IMR-90 (cell line): ENCODE data around the gene TEX13A. TPM values are rescaled to one million over a fixed set of nuclear protein-coding genes. Genes with fewer than 3 reads are reported as not detected.

Source experiments
- ATAC-seq: fragments of 200-7000 bp; cut with Tn5 transposase; 2 replicates; pipeline ENCODE4 v1.9.1; 2020; ENCODE audit warnings: low read depth, mild to moderate bottlenecking, moderate library complexity
- BruUV-seq: library from RNA; stranded (reverse); fragments of 400-500 nt; replicated peaks from 2 replicates; lab custom pipeline; 2021; lab: Mats Ljungman, UMichigan
- CTCF ChIA-PET: fragments of 300-600 bp; formaldehyde crosslinking; extraction: SDS; loops from one replicate; lab custom pipeline; 2021; ENCODE audit warnings: antibody characterized with exemption; lab: Yijun Ruan, JAX
- POLR2A ChIA-PET: fragments of 300-600 bp; sonication (Branson Sonifier 250); formaldehyde crosslinking; loops from one replicate; lab custom pipeline; 2022; ENCODE audit warnings: antibody characterized with exemption; ENCODE audit not compliant: unreplicated experiment; lab: Charles Lee
- DNase-seq: peaks from one replicate; pipeline ENCODE4 v3.0.0; 2013
- H2AFZ ChIP-seq: replicated peaks from 2 replicates; pipeline ENCODE3; 2013; ENCODE audit warnings: low read length, mild to moderate bottlenecking; ENCODE audit not compliant: poor library complexity
- H2AK5ac ChIP-seq: 2 replicates; pipeline ENCODE4 v1.6.1; 2013; ENCODE audit warnings: low read depth, low read length, inconsistent platforms
- H2AK9ac ChIP-seq: replicated peaks from 2 replicates; pipeline ENCODE3; 2013; ENCODE audit warnings: mild to moderate bottlenecking, low read depth, low read length, moderate library complexity; ENCODE audit not compliant: poor library complexity
- H2BK120ac ChIP-seq: 2 replicates; pipeline ENCODE4 v1.6.1; 2013; ENCODE audit warnings: low read depth, low read length, inconsistent platforms
- H2BK15ac ChIP-seq: 3 replicates; pipeline ENCODE4 v1.6.1; 2013; ENCODE audit warnings: low read depth, low read length, inconsistent platforms
- H2BK20ac ChIP-seq: 2 replicates; pipeline ENCODE4 v1.6.1; 2013; ENCODE audit warnings: low read depth, mild to moderate bottlenecking, inconsistent platforms, low read length, moderate library complexity
- H2BK5ac ChIP-seq: 2 replicates; pipeline ENCODE4 v1.6.1; 2013; ENCODE audit warnings: mild to moderate bottlenecking, low read depth, low read length, inconsistent platforms; ENCODE audit not compliant: poor library complexity, severe bottlenecking
- H3K14ac ChIP-seq: replicated peaks from 2 replicates; pipeline ENCODE4 v1.6.1; 2013; ENCODE audit warnings: low read depth, low read length, inconsistent platforms
- H3K18ac ChIP-seq: 2 replicates; pipeline ENCODE4 v1.6.1; 2013; ENCODE audit warnings: low read depth, low read length, control low read depth
- H3K23ac ChIP-seq: 2 replicates; pipeline ENCODE4 v1.6.1; 2013; ENCODE audit warnings: low read depth, low read length, inconsistent platforms
- H3K27ac ChIP-seq: 2 replicates; pipeline ENCODE4 v1.5.1; 2013; ENCODE audit warnings: mild to moderate bottlenecking, control low read depth, low read length; ENCODE audit not compliant: insufficient read depth
- H3K27me3 ChIP-seq: 2 replicates; pipeline ENCODE4 v1.6.1; 2013; ENCODE audit warnings: low read length; ENCODE audit not compliant: control insufficient read depth, insufficient read depth
- H3K36me3 ChIP-seq: 2 replicates; pipeline ENCODE4 v1.6.1; 2013; ENCODE audit warnings: low read length, mixed read lengths; ENCODE audit not compliant: control insufficient read depth, insufficient read depth
- H3K4ac ChIP-seq: 2 replicates; pipeline ENCODE4 v1.6.1; 2013; ENCODE audit warnings: low read depth, low read length, inconsistent platforms
- H3K4me1 ChIP-seq: 2 replicates; pipeline ENCODE4 v1.6.1; 2013; ENCODE audit warnings: low read length, mixed read lengths; ENCODE audit not compliant: control insufficient read depth, insufficient read depth
- H3K4me2 ChIP-seq: 2 replicates; pipeline ENCODE4 v1.6.1; 2013; ENCODE audit warnings: low read depth, mild to moderate bottlenecking, control low read depth, low read length, moderate library complexity
- H3K4me3 ChIP-seq: 2 replicates; pipeline ENCODE4 v1.5.1; 2013; ENCODE audit warnings: low read depth, mild to moderate bottlenecking, control low read depth, low read length, moderate library complexity; ENCODE audit not compliant: insufficient read depth
- H3K56ac ChIP-seq: 2 replicates; pipeline ENCODE4 v1.6.1; 2013; ENCODE audit warnings: low read length, inconsistent platforms; ENCODE audit not compliant: insufficient read depth; ENCODE audit errors: extremely low read depth
- H3K79me1 ChIP-seq, 2 experiments: 2 replicates each; pipeline ENCODE4 v1.6.1; 2013; ENCODE audit warnings: low read length in 2 of 2, inconsistent platforms in 1 of 2, low read depth in 1 of 2
- H3K9ac ChIP-seq: 2 replicates; pipeline ENCODE4 v1.6.1; 2013; ENCODE audit warnings: low read depth, low read length, control low read depth
- H3K9me1 ChIP-seq: 2 replicates; pipeline ENCODE4 v1.6.1; 2013; ENCODE audit warnings: low read length, inconsistent platforms; ENCODE audit not compliant: insufficient read depth
- H3K9me3 ChIP-seq: 2 replicates; pipeline ENCODE4 v1.6.1; 2013; ENCODE audit warnings: low read length; ENCODE audit not compliant: control insufficient read depth, insufficient read depth
- H4K20me1 ChIP-seq: 2 replicates; pipeline ENCODE4 v1.6.1; 2013; ENCODE audit warnings: low read length, inconsistent platforms; ENCODE audit not compliant: insufficient read depth
- H4K5ac ChIP-seq: 2 replicates; pipeline ENCODE4 v1.6.1; 2013; ENCODE audit warnings: mild to moderate bottlenecking, low read depth, low read length, control low read depth
- H4K8ac ChIP-seq, 2 experiments: 2 replicates each; pipeline ENCODE4 v1.6.1; 2013; ENCODE audit warnings: low read depth in 2 of 2, low read length in 2 of 2, control low read depth in 1 of 2, inconsistent platforms in 1 of 2
- H4K91ac ChIP-seq: 2 replicates; pipeline ENCODE4 v1.6.1; 2013; ENCODE audit warnings: low read depth, low read length, inconsistent platforms; ENCODE audit not compliant: insufficient read depth
- BHLHE40 ChIP-seq: fragments of 150-350 bp; IDR thresholded peaks from 2 replicates; pipeline ENCODE4 v1.6.1; 2016; ENCODE audit warnings: mild to moderate bottlenecking, low read depth, low read length
- RAD21 ChIP-seq: IDR thresholded peaks from 2 replicates; pipeline ENCODE4 v1.6.1; 2012; ENCODE audit warnings: low read length, improper control_type of control experiment
- WGBS, 2 experiments: methylation state at CpG; one replicate each; pipeline versions ENCODE4 v1.1.5 to v1.1.7; 2013; ENCODE audit warnings: missing lambda C conversion rate in 2 of 2; ENCODE audit not compliant: insufficient read length in 1 of 2; ENCODE audit errors: extremely low coverage in 2 of 2; 5-methylcytosine and 5-hydroxymethylcytosine counted together
- dilution Hi-C: fragments of 300-500 bp; cut with HindIII; formaldehyde crosslinking; loops from one replicate; pipeline ENCODE4 v1.14.3; 2018; ENCODE audit warnings: low sequenced_read_pairs; ENCODE audit not compliant: unreplicated experiment
- in situ Hi-C: fragments of 300-500 bp; cut with MboI; formaldehyde crosslinking; loops from 3 replicates; pipeline ENCODE4 v1.14.3; 2019; ENCODE audit warnings: low sequenced_read_pairs, inconsistent platforms, mixed read lengths
- intact Hi-C: fragments of 100-400 bp; cut with micrococcal nuclease; formaldehyde crosslinking; loops from 2 replicates; pipeline ENCODE4 v1.10.0; 2022
- polyA plus RNA-seq, 3 experiments: library from polyadenylated mRNA; depleted of rRNA; stranded (reverse); fragments of >200 nt; gene quantifications; 2 replicates each; pipeline ENCODE4 v1.2.3, GENCODE V29; 2012; ENCODE audit warnings: low replicate concordance in 1 of 3
- total RNA-seq: library from RNA; depleted of rRNA; stranded (reverse); fragments of >200 nt; gene quantifications from 2 replicates; pipeline ENCODE4 v1.2.3, GENCODE V29; 2012
- TF ChIP-seq, protein P1 (sequence below): conservative IDR thresholded peaks from 2 replicates; pipeline ENCODE4 v1.5.1; 2012; ENCODE audit warnings: mild to moderate bottlenecking, low read depth, low read length, improper control_type of control experiment
- TF ChIP-seq, protein P2 (sequence below): fragments of 150-350 bp; IDR thresholded peaks from 2 replicates; pipeline ENCODE4 v1.6.1; 2017; ENCODE audit warnings: mild to moderate bottlenecking, antibody characterized with exemption, low read length, low read depth
- TF ChIP-seq, protein P3 (sequence below): fragments of 150-350 bp; IDR thresholded peaks from 2 replicates; pipeline ENCODE4 v1.6.1; 2016; ENCODE audit warnings: low read depth, mild to moderate bottlenecking, low read length, moderate library complexity, borderline replicate concordance

TEX13A gene
- total and polyA plus RNA-seq, 2 of the 4 experiments (the other 2 are of a cell fraction), result not detected

DNA sequence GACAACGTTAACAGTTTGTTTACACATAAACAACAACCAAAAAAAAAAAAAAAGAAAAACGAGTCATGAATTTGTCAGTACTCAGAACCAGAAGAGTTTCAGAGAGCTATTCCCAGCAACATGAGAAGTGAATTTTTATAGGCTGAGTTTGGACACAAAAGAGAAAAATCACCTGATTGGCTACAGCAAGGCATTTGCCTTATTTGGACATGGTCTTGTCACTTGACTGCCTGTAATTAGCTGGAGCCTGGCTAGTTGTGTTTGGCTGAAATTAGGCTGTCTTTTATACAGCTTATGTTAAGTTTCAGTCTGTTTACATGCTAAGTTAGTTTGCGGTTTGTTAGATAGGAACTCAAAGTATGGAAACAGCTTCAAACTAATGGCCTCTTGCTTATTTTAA is 880 bp upstream of the TEX13A start:
- no peak overlapping the region for H3K14ac ChIP-seq
- H3K9me3 ChIP-seq, result peaks cover 6% of the 10 kb centered on the region
- CTCF ChIA-PET, result no interaction called here
- H2BK120ac ChIP-seq, result no peak overlapping the region
- in situ Hi-C loops, result no loop called here
- H3K9ac ChIP-seq, result no peak overlapping the region
- H3K4me2 ChIP-seq, result no peak overlapping the region
- no peak overlapping the region for H2BK20ac ChIP-seq
- no peak overlapping the region for H3K4ac ChIP-seq
- no peak overlapping the region for H3K23ac ChIP-seq
- H3K4me3 ChIP-seq, result no peak overlapping the region
- no peak overlapping the region for H2AFZ ChIP-seq
- H3K27me3 ChIP-seq, result no peaks in the 10 kb centered on the region
- no peaks in the 10 kb centered on the region for H4K20me1 ChIP-seq
- no peak overlapping the region for H3K27ac ChIP-seq
- no peaks in the 10 kb centered on the region for H3K9me1 ChIP-seq
- dilution Hi-C loops, result no loop called here
- H3K18ac ChIP-seq, result no peak overlapping the region
- no peak overlapping the region for H2AK5ac ChIP-seq
- no TSS peak for BruUV-seq
- no CpG with 5 or more reads among the region's 3 CpGs for WGBS, 2 experiments
- no peak overlapping the region for H4K8ac ChIP-seq
- no peak for ATAC-seq
- no peak overlapping the region for H2BK5ac ChIP-seq
- H3K36me3 ChIP-seq, result no peaks in the 10 kb centered on the region
- no peak overlapping the region for H2BK15ac ChIP-seq
- no peak overlapping the region for H4K5ac ChIP-seq
- no peak overlapping the region for H4K91ac ChIP-seq
- no peaks in the 10 kb centered on the region for H3K4me1 ChIP-seq
- POLR2A ChIA-PET, result no interaction called here
- no peak for DNase-seq
- no peaks in the 10 kb centered on the region for H3K79me1 ChIP-seq
- H2AK9ac ChIP-seq, result no peak overlapping the region
- no peak overlapping the region for H3K56ac ChIP-seq
- intact Hi-C loops, result no loop called here
- TF ChIP-seq RAD21, result no peak
- no peak for TF ChIP-seq BHLHE40
- TF ChIP-seq, protein P1, sequence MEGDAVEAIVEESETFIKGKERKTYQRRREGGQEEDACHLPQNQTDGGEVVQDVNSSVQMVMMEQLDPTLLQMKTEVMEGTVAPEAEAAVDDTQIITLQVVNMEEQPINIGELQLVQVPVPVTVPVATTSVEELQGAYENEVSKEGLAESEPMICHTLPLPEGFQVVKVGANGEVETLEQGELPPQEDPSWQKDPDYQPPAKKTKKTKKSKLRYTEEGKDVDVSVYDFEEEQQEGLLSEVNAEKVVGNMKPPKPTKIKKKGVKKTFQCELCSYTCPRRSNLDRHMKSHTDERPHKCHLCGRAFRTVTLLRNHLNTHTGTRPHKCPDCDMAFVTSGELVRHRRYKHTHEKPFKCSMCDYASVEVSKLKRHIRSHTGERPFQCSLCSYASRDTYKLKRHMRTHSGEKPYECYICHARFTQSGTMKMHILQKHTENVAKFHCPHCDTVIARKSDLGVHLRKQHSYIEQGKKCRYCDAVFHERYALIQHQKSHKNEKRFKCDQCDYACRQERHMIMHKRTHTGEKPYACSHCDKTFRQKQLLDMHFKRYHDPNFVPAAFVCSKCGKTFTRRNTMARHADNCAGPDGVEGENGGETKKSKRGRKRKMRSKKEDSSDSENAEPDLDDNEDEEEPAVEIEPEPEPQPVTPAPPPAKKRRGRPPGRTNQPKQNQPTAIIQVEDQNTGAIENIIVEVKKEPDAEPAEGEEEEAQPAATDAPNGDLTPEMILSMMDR, result no peak
- TF ChIP-seq, protein P2, sequence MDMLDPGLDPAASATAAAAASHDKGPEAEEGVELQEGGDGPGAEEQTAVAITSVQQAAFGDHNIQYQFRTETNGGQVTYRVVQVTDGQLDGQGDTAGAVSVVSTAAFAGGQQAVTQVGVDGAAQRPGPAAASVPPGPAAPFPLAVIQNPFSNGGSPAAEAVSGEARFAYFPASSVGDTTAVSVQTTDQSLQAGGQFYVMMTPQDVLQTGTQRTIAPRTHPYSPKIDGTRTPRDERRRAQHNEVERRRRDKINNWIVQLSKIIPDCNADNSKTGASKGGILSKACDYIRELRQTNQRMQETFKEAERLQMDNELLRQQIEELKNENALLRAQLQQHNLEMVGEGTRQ, result no peak
- TF ChIP-seq, protein P3, sequence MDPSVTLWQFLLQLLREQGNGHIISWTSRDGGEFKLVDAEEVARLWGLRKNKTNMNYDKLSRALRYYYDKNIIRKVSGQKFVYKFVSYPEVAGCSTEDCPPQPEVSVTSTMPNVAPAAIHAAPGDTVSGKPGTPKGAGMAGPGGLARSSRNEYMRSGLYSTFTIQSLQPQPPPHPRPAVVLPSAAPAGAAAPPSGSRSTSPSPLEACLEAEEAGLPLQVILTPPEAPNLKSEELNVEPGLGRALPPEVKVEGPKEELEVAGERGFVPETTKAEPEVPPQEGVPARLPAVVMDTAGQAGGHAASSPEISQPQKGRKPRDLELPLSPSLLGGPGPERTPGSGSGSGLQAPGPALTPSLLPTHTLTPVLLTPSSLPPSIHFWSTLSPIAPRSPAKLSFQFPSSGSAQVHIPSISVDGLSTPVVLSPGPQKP, result no peak
